Measurements from ENCODE around the gene EXOC1.

Gene EXOC1

GRCh38 chr4:55865228-55865806 lies 11.9 kb downstream of the EXOC1 start:
- Mint-ChIP-seq H3K27me3 (ENCODE audit: low read depth) (no peaks in the 10 kb centered on the region), H3K27ac (peak overlapping the region; percentile 48 to 78 (median 72)), H3K4me1 (peaks cover 16% of the 10 kb centered on the region), H3K9me3 (no peaks in the 10 kb centered on the region), H3K4me3 (no peak overlapping the region), H3K36me3 (ENCODE audit: low read depth) (peaks cover 48% of the 10 kb centered on the region)
- TF ChIP-seq CTCF (IDR thresholded peaks at IDR 0.05; ENCODE audit: unreplicated experiment in 3 of 3): no peak

- H3K36me3 Mint-ChIP-seq (ENCODE audit: low read depth): peaks cover 52% of the 10 kb centered on the region
- no peak overlapping the region for H3K4me3 Mint-ChIP-seq
- H3K27ac Mint-ChIP-seq: peak overlapping the region; percentile 48 to 78 (median 72)
- TF ChIP-seq CTCF (IDR thresholded peaks at IDR 0.05; ENCODE audit: unreplicated experiment in 3 of 3): no peak
- H3K4me1 Mint-ChIP-seq: peaks cover 16% of the 10 kb centered on the region
- no peaks in the 10 kb centered on the region for H3K27me3 Mint-ChIP-seq (ENCODE audit: low read depth)
- no peaks in the 10 kb centered on the region for H3K9me3 Mint-ChIP-seq
These were observed 13.0 kb downstream of the EXOC1 start for GRCh38 chr4:55866290-55866907.

- peak; percentile 81 to 90 (median 81) for TF ChIP-seq CTCF (IDR thresholded peaks at IDR 0.05; ENCODE audit: unreplicated experiment in 3 of 3)
- Mint-ChIP-seq H3K27ac (peak overlapping the region in 2 of 3 experiments; percentile 48 to 72), H3K27me3 (ENCODE audit: low read depth) (no peaks in the 10 kb centered on the region), H3K4me3 (no peak overlapping the region), H3K9me3 (no peaks in the 10 kb centered on the region), H3K36me3 (ENCODE audit: low read depth) (peaks cover 49% of the 10 kb centered on the region), H3K4me1 (peaks cover 16% of the 10 kb centered on the region)
These were observed 13.6 kb downstream of the EXOC1 start for GRCh38 chr4:55866973-55867574.

GRCh38 chr4:55868581-55869090 lies 15.2 kb downstream of the EXOC1 start:
- peaks cover 40% of the 10 kb centered on the region for H3K36me3 Mint-ChIP-seq (ENCODE audit: low read depth)
- no peak overlapping the region for H3K27ac Mint-ChIP-seq

GRCh38 chr4:55871299-55871800 lies 17.9 kb downstream of the EXOC1 start:
- H3K4me3 Mint-ChIP-seq: no peak overlapping the region
- H3K27ac Mint-ChIP-seq: no peak overlapping the region
- H3K27me3 Mint-ChIP-seq (ENCODE audit: low read depth): no peaks in the 10 kb centered on the region
- H3K36me3 Mint-ChIP-seq (ENCODE audit: low read depth): peaks cover 34% of the 10 kb centered on the region
- no peak for TF ChIP-seq CTCF (IDR thresholded peaks at IDR 0.05; ENCODE audit: unreplicated experiment in 3 of 3)
- H3K4me1 Mint-ChIP-seq: peaks cover 7% of the 10 kb centered on the region
- H3K9me3 Mint-ChIP-seq: no peaks in the 10 kb centered on the region

More at GRCh38 chr4:55868581-55869090, 15.2 kb downstream of the EXOC1 start:
- TF ChIP-seq CTCF (IDR thresholded peaks at IDR 0.05; ENCODE audit: unreplicated experiment in 3 of 3): no peak
- H3K4me1 Mint-ChIP-seq: peaks cover 16% of the 10 kb centered on the region
- no peaks in the 10 kb centered on the region for H3K27me3 Mint-ChIP-seq (ENCODE audit: low read depth)
- H3K4me3 Mint-ChIP-seq: no peak overlapping the region
- H3K9me3 Mint-ChIP-seq: no peaks in the 10 kb centered on the region
